Tibial artery (tissue), 4 donors: ENCODE measurements around the gene ARHGAP12.

Experiments used
- DNase-seq, 2 donors: peaks; one replicate each; pipeline ENCODE4 v3.0.0-alpha.2; 2019
- H3K27ac ChIP-seq, 2 donors: fragments of 200-600 bp; sonication (generic) in 1 of 2; 1 replicate in 1 of 2; 2 replicates in 1 of 2; pipeline ENCODE4 v1.5.1; 2018 to 2019; ENCODE audit warnings: mild to moderate bottlenecking in 1 of 2
- H3K27me3 ChIP-seq, 2 donors: fragments of 200-600 bp; sonication (generic) in 1 of 2; one replicate each; pipeline versions ENCODE4 v1.5.1 to v1.6.0; 2016 to 2019
- H3K36me3 ChIP-seq, 3 donors: fragments of 200-600 bp; sonication (generic) in 2 of 3; one replicate each; pipeline ENCODE4 v1.5.1; 2016 to 2019; ENCODE audit warnings: mild to moderate bottlenecking in 2 of 3
- H3K4me1 ChIP-seq, 4 donors: fragments of 200-600 bp; sonication (generic) in 2 of 4; 1 replicate in 3 of 4; 2 replicates in 1 of 4; pipeline ENCODE4 v1.5.1; 2016 to 2019
- H3K4me3 ChIP-seq, 2 donors: fragments of 200-600 bp; sonication (generic) in 1 of 2; 1 replicate in 1 of 2; 2 replicates in 1 of 2; pipeline ENCODE4 v1.5.1; 2018 to 2019; ENCODE audit warnings: mild to moderate bottlenecking in 2 of 2
- H3K9me3 ChIP-seq, 3 donors: fragments of 200-600 bp; sonication (generic) in 1 of 3; one replicate each; pipeline ENCODE4 v1.5.1; 2016 to 2019
- CTCF ChIP-seq, 2 experiments: fragments of 200-600 bp in 1 of 2; fragments of 450-650 bp in 1 of 2; IDR thresholded peaks; one replicate each; pipeline ENCODE4 v1.5.1; 2017 to 2019; ENCODE audit warnings: antibody characterized with exemption in 2 of 2, mild to moderate bottlenecking in 1 of 2, moderate library complexity in 1 of 2
- intact Hi-C: fragments of 100-400 bp; cut with DNase I; formaldehyde crosslinking; loops from one replicate; pipeline ENCODE4 v1.15.0; 2023; ENCODE audit warnings: low total_unique reads

The ARHGAP12 gene

GRCh38 chr10:31768467-31768866 is 160.2 kb downstream of the ARHGAP12 start:
- H3K9me3 ChIP-seq: no peaks in the 10 kb centered on the region
- intact Hi-C loops: loop anchor here (10.0 kb wide), 1 partner anchor 454 kb away; the partner anchor contains the start of gene ZEB1
- no peak for TF ChIP-seq CTCF (IDR thresholded peaks at IDR 0.05)
- H3K36me3 ChIP-seq: no peaks in the 10 kb centered on the region
- no peak for DNase-seq
- peaks cover 0 to 6% (median 0%) of the 10 kb centered on the region in 4 donors for H3K4me1 ChIP-seq
- H3K4me3 ChIP-seq: no peak overlapping the region
- no peaks in the 10 kb centered on the region for H3K27me3 ChIP-seq
- peak overlapping the region in 1 of 2 donors; percentile 12 for H3K27ac ChIP-seq

DNA sequence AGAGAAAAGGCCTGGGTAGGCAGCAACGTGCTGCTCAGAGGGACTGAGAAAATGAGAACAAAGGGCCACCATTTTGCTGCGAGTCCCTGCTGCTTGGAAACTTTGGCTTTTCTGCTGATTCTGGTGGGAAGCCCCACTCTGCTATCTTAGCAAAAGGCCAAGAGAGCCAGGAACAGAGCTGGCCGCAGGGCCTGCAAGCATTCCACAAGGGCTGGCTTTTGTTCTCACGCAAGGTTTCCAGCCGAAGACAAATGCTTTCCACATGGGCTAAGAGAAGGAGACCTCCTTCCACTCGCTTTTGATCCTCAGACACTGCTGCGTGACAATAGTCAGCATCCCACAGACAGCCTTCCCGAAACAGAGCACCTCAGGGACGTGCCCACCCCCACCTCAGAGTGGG is 163.1 kb downstream of the ARHGAP12 start:
- DNase-seq: no peak

DNA sequence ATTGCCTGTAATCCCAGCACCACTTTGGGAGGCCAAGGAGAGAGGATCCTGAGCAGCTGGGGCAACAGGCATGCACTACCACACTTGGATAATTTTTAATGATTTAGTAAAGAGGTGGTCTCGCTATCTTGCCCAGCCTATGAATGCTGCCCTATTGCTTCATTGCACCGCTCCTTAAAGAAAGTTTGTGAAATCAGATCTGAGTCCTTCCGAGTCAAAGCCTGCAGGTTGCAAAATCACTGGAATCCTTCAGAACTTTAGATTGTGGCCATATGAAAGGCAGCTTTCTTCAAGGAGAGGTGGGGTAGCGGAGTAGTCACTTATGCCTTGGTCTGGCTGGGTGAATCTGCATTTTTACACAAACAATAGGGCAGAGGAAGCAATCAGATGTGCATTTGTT is 166.3 kb downstream of the ARHGAP12 start:
- TF ChIP-seq CTCF (IDR thresholded peaks at IDR 0.05): no peak
- intact Hi-C loops: loop anchor here (10.0 kb wide), 1 partner anchor 448 kb away; the partner anchor contains the start of gene ZEB1
- H3K9me3 ChIP-seq: no peaks in the 10 kb centered on the region
- H3K27ac ChIP-seq: no peak overlapping the region
- H3K27me3 ChIP-seq: no peaks in the 10 kb centered on the region
- H3K36me3 ChIP-seq: no peaks in the 10 kb centered on the region
- H3K4me3 ChIP-seq: no peak overlapping the region
- DNase-seq: no peak
- peaks cover 0 to 29% (median 11%) of the 10 kb centered on the region in 4 donors for H3K4me1 ChIP-seq

More for the DNA sequence above, 163.1 kb downstream of the ARHGAP12 start:
- intact Hi-C loops: loop anchor here (10.0 kb wide), 1 partner anchor 451 kb away; the partner anchor contains the start of gene ZEB1
- Histone ChIP-seq H3K4me3 (no peak overlapping the region), H3K9me3 (no peaks in the 10 kb centered on the region), H3K36me3 (no peaks in the 10 kb centered on the region), H3K4me1 (peaks cover 0 to 16% (median 5%) of the 10 kb centered on the region in 4 donors), H3K27ac (no peak overlapping the region), H3K27me3 (no peaks in the 10 kb centered on the region)
- TF ChIP-seq CTCF (IDR thresholded peaks at IDR 0.05): no peak

GRCh38 chr10:31761156-31761555 is 167.5 kb downstream of the ARHGAP12 start:
- intact Hi-C loops: loop anchor here (10.0 kb wide), 1 partner anchor 446 kb away; the partner anchor contains the start of gene ZEB1
- Histone ChIP-seq H3K27me3 (no peaks in the 10 kb centered on the region), H3K36me3 (no peaks in the 10 kb centered on the region), H3K4me3 (peak overlapping the region in 1 of 2 donors; percentile 97), H3K9me3 (no peaks in the 10 kb centered on the region), H3K27ac (peak overlapping the region; percentile 95 to 97), H3K4me1 (peaks cover 0 to 31% (median 12%) of the 10 kb centered on the region in 4 donors)
- TF ChIP-seq CTCF (IDR thresholded peaks at IDR 0.05): no peak
- no peak for DNase-seq

- Histone ChIP-seq H3K27ac (peak overlapping the region; percentile 95 to 97), H3K27me3 (no peaks in the 10 kb centered on the region), H3K4me1 (peaks cover 0 to 31% (median 12%) of the 10 kb centered on the region in 4 donors), H3K36me3 (no peaks in the 10 kb centered on the region), H3K9me3 (no peaks in the 10 kb centered on the region), H3K4me3 (peak overlapping the region; percentile 77 to 97)
- TF ChIP-seq CTCF (IDR thresholded peaks at IDR 0.05): no peak
- peak in 1 of 2 donors; percentile 59 for DNase-seq
- intact Hi-C loops: loop anchor here (10.0 kb wide), 1 partner anchor 446 kb away; the partner anchor contains the start of gene ZEB1
Measured at GRCh38 chr10:31760674-31761081, 168.0 kb downstream of the ARHGAP12 start.
